Subcutaneous adipose tissue (tissue), 4 donors: ENCODE results near the gene EFHC1. TPM values are rescaled to one million over a fixed set of nuclear protein-coding genes. Genes with fewer than 3 reads are reported as not detected.

Experiments used
- CTCF ChIP-seq: fragments of 450-650 bp; IDR thresholded peaks from one replicate; pipeline ENCODE4 v1.5.1; 2016; ENCODE audit warnings: low read depth, mild to moderate bottlenecking, control low read depth, antibody characterized with exemption, moderate library complexity
- total RNA-seq, 4 donors: library from RNA; depleted of rRNA; stranded (reverse); fragments of >200 nt; gene quantifications; one replicate each; pipeline ENCODE4 v1.1.0, GENCODE V29; 2016

The EFHC1 gene
- total RNA-seq, 4 donors from 2014 or later = 26.2 to 33.9 (median 27.3) TPM

DNA sequence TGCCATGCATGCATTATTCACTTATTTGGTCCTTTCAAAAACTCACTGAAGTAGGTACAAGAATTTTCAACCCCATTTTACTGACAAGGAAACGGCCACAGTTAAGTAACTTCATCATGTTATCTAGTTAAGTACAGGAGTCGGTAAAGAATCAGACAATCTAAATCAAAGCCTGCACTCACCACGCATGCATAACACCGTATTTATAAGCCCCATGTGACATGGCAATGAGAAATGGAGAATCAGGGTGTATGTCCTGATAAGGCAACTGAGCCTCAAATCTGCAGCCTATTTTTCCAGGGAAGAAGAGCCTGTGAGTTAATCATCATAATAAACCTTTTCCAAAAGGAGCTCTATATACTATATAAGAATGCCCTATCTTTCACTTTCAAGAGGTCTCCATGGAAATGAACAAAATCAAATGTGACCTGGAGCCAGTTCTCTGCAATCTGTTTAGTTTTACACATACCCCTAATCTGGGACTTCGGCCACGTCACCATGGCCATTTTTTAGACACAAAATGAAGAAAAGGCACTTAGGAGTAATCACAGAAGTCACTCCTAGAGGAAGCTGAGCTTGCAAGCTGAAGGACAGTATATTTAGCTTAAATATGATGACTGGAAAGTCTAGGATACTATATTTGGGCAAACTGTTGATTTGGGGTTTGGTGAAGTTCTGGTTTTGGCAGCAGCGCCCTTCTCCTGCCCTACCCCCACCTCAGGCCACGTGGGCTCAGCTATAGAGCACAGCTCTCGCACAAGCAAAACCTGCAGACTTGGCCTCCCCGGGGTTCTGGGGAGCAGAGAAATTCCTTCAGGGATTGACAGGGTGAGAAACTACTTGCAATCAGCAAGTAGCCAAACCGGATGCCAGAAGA, 137.5 kb downstream of the EFHC1 start:
- no peak for TF ChIP-seq CTCF

- no peak for TF ChIP-seq CTCF
These were observed 138.3 kb downstream of the EFHC1 start for GRCh38 chr6:52558266-52559000.

DNA sequence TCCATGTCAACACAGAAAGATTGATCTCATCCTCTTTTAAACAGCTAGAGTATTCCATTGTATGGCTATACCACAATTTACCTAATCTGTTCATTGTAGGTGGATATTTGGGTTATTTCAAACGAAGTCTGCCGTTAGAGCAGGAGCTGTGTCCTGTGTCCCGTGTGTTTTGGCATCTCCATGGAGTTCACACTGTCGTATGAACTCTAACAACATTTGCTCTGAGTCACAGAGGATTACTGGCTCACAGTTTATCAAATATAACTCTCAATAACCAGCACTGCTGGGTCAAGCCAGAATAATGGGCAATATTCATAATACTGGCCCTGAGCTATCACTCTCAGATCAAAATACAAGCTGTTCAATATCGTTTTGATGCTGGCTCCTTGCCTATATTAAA, 140.3 kb downstream of the EFHC1 start:
- TF ChIP-seq CTCF = no peak

DNA sequence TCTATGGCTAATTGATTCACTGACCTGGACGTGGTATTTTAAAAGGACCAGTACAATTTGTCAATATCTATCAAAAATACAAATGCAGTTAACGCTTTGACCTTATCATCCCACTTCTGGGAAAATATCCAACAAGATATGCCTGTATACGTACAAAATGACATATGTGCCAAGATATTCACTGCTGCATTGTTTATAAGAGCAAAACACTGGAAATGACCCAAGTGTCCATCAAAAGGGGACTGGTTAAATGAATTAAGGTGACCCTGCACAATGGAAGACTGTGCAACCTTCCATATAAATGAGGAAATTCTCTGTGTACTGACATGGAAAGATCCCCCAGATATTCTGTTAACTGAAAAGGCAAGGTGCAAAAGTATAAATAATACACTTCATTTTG, 142.8 kb downstream of the EFHC1 start:
- TF ChIP-seq CTCF = no peak

GRCh38 chr6:52564856-52565255, 144.7 kb downstream of the EFHC1 start:
- TF ChIP-seq CTCF = no peak

GRCh38 chr6:52566201-52566600, 146.1 kb downstream of the EFHC1 start:
- TF ChIP-seq CTCF = no peak

DNA sequence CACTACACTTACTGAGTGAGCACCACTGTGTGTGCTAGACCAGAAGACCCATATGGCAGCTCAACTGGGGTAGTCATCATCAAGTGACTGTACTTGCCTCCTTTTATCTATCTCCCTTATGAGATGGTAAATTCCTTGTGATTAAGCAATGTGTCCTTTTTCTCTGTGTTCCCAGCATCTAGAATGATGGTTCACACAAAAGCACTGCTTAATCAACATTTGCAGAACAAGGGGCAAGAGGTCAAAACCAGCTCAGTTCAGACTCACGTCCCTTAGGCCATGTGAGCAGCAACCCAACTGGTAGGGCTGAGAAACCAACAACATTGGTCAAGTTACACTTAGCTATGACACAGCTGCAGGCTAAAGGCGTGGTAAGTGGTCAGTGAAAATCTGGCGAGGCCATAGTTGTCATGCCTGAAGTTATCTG, 146.7 kb downstream of the EFHC1 start:
- no peak for TF ChIP-seq CTCF
